Ureter (tissue), 1 donor: ENCODE results near the gene FGD6. TPM values are rescaled to one million over a fixed set of nuclear protein-coding genes. Genes with fewer than 3 reads are reported as not detected.

Experiments
- DNase-seq: peaks from one replicate; pipeline ENCODE4 v3.0.0-alpha.2; 2020; ENCODE audit warnings: low spot score
- total RNA-seq: library from RNA; stranded (reverse); gene quantifications from one replicate; pipeline ENCODE4 v1.2.4, GENCODE V29; 2023
- donor health status: DM: yes; HTN: yes; CAD: no.

FGD6 gene
- total RNA-seq, 1 donor from 2014 or later, result 14.9 TPM

DNA sequence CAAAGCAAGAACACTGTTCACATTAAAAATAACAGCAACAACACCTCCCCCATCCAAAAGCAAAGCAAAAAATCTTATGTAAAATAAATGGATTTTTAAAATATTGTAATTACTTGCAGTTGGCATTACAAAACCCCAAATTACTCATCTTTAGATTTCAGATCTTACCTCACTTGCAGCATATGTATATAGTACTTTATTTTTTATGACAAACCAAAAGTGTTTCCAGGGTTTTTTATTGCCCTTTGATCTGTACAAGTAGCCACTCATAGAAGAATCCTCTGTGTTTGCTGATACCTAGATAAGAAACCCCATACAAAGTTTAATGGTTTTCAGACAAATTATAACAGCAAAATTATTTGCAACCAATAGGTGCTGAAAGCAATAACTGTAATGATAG, 131.7 kb downstream of the FGD6 start:
- DNase-seq, result no peak

DNA sequence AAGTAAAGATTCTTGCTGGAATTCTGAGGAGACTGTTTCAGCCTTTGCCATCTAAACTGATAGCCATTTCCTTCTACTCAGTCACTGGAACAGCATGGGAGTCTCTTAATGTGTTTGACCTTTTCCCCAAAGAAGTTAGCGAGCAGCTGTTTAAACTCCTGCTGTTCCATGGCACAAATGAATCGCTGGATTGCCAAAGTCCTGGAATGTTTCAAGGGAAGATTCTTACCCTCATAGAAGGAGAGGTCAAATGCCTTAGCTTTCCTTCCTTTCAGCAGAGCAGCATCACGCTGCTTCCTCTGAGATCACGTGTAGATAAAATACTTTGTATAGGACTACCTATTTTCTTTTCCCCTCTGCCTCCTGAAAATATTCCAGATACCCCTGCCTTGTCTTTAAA, 133.3 kb downstream of the FGD6 start:
- peak; percentile 55 for DNase-seq

DNA sequence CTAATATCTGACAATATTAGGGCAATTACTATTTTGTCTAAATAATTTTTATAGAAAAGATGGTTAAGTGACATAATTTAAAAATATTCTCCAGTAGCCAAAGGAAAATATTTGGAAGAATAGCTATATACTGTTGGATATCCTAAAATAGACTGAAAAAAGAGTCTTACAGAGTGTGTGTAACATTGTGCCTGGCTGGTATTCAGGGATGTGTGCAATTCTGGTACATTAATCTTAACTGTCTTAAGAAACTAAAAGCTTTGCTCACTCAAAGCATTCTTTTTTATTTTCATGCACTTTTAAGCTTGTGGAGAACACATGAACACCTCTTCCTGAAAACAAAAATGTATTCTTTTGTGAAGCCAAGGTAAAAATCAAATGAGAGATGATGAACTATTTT, 133.8 kb downstream of the FGD6 start:
- DNase-seq, result no peak

DNA sequence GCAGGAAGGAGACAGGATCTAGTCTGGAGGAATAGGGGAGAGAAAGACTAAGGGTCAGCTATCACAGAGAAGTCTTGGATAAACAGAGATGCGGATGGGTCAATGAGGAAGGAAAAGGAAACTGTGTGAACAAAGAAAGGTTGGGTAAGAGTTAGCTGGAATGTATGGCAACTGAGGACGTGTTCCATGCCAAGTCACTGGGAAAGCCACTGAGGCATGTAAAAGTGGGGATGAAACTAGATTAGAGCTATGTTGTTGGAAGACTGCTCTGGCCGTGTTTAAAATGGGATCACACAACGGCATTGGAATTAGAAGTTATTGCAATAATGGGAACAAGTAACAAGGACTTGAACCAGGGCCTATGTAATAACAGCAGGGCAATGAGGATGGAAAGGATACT, 139.9 kb downstream of the FGD6 start:
- no peak for DNase-seq

DNA sequence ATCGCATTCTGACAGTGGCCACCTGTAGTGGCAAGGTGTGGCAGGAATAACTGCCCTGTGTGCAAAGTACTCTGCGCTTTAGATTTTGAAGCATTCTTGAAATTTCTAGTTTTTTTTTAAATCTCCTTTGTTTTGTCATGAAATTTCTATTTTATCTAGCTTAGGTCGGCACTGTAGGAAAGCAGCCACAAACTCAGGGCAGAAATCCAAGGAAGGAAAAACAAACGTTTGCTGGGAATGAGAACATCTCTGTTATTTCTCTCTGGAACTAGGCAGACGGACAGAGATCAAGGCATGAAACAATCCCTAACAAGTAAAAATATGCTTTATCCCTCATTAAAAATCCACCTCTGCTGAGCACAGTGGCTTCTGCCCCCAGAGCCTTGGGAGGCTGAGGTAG, 142.5 kb downstream of the FGD6 start:
- no peak for DNase-seq

DNA sequence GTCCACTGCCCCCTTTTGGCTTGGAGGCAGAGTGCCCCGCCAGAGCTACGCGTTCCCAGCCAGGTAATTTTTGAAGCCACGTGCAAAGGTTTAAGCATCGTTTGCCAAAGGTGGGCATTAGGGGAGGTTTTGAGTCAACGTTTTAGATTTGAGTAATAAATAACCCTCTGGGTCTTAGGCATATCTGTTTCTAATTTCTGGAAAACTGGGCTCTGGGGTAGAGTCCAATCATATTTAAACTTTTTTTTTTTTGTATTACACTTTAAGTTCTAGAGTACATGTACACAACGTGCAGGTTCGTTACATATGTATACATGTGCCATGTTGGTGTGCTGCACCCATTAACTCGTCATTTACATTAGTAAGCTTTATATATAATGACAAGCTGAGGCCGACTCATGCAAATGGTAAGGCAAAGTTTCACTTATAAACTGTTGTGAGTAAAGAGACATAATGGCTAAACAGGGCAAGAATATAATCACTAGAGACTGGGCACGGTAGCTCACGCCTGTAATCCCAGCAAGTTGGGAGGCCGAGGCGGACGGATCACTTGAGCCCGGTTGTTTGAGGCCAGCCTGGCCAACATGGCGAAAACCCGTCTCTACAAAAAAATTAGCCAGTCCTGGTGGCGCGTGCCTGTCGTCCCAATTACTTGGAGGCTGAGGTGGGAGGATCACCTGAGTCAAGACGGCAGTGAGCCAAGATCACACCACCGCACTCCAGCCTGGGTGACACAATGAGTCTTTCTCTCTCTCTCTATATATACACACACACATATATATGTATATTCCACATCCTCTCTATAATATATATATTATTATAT, 143.4 kb downstream of the FGD6 start:
- no peak for DNase-seq

DNA sequence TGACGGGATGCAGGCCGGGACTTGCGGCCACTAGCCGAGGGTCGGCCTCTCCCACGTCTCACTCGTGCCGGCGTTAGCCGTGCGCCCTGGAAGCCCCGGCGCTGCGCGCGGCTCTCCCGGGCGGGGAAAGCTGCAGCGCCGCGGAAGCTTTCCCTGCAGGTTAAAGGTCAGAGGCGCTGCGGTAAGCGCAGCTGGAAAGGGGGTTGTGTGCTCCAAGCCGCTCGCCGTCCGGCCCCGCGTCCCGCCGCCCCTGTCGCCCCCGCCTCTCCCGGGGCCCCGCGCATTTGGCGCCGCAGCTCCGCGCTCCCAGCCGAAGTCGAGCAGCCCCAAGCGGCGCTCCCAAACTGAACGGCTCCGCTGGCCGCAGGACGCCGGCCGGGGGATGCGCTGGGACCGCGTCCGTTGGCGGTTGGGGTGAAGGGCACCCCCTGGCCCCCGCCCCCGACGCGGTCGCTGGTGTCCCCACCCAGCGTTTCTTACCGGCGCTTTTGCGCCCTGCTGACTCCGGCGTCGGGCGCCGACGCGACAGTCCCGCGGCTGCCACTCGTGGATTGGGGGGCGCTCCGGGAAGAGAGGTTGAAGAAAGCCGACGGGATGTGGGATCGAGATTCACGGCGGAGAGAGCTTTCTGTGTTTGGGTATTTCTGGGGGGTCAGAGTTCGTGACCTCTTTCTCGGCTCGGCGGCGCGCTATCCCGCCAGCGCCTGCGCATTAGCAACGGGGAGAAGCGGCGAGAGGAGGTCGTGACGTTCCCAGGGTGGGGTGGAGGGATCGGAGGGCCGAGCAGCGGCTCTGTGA, 144.2 kb downstream of the FGD6 start, which contains the start of gene NR2C1:
Gene NR2C1, minus strand, starts transcription at position 719 of the 798 bp plus-strand sequence. CDS start 6,234 bp downstream, outside the sequence.
- peak; percentile 96 for DNase-seq

DNA sequence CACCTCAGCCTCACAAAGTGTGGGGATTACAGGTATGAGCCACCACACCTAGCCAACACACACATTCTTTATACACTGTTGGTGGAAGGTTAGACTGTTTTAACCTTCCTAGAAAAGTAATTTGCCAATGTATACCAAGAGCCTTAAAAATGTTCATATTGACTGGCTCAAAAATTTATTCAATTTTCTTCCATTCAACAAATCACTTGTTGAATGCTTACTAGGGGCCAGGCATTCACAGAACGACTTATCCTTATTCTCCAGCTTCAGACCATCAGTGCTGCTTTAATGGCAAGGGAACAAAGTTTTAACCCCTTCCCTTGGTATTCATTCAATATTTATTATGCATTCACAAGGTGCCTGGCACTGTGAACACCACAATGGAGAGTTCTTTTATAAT, 146.9 kb downstream of the FGD6 start:
- DNase-seq, result no peak

DNA sequence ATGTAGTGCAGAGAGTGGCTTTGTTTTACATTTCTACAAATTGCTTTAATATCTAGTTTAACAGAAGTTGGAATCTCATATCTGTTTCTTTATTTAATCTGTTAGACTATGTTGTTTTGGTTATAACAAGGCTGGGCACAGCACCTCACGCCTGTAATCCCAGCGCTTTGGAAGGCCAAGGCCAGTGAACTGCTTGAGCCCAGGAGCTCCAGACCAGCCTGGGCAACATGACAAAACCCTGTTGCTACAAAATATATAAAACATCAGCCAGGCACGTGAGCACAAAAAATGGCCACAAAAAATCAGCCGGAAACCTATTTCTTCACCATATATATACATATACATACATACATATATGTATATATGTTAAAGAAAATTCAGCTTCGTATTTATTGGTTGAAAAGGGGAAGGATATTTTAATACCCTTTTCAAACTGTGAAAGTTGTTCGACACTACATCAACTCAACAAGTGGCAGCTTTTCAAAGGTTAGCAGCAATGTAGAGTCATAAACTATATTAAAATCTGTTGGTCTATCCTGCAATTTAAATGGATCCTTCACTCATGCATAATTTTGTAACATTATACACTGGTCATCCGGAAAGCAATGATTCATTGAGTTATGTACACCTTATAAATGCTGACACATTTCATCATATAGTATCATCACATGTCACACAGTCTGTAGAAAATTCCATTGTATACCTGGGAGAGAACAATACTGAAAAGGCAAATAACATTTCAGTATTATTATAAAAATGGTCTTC, 151.0 kb downstream of the FGD6 start:
- no peak for DNase-seq

DNA sequence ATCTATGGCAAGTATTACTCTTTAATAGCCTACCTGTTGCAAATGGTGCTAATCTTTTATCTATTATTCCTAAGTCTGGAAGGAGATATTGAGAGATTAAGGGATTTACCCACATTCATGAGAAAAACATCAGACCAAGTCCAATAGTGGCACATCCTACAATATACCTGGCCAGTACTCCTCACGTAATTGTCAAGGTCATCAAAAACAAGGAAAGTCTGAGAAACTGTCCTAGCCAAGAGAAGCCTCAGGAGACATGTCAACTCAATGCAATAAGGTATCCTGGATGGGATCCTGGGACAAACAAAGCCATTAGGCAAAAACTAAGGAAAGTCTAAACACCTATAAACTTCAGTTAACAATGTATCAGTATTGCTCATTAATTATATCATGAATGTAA, 156.3 kb downstream of the FGD6 start:
- no peak for DNase-seq

DNA sequence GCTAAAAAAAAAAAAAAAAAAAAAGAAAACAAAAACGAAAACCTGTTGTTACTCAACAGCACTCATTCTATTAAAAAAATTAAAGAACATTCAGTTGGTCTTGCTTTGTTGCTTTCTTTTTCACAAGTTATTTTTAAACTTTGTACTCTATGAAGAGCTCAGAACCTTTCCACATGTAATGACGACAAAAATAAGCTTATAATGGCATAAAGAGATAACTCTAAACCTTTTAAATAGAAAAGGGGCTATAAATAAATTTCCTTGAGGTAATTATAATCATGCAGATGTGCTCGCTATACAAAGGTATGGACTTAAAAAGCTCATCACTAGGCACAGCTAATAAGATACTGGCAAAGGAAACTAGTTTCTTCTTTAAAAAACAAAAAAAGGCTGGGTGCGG, 157.3 kb downstream of the FGD6 start:
- no peak for DNase-seq

DNA sequence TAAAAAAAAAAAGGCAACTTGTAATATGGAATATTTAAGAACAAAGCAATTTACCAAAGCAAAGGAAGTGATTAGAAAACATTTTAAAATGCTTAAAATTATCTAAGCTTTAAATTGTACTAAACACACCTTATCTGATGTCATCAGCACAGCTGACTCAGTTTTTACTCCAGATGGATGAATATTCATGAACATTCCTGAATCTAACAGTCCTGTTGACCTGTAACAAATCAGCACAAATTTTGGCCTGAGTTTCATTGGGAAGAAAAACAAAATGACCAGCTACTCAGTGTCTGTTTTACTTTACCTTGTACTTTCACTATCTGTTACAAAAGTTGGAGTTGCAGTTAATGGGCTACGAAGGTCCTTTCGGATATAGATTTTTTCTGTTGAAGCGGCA, 159.8 kb downstream of the FGD6 start:
- no peak for DNase-seq

DNA sequence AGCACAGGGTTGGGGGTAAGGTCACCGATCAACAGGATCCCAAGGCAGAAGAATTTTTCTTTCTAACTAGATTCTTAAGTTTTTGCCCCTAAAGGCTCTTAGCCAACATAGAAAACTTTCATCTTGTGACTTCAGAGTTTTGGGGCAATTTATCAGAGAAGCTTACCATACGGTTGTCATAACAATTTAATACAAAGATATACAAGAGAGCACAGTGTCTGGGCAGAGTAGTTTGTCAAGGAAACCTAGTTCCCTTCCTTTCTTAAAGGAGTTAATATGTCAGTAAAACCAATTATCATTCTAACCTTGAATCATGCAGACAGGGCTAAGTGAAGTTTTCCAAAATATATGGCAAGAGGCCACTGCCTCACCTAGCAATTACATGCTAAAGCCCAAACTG, 162.2 kb downstream of the FGD6 start:
- DNase-seq, result no peak

DNA sequence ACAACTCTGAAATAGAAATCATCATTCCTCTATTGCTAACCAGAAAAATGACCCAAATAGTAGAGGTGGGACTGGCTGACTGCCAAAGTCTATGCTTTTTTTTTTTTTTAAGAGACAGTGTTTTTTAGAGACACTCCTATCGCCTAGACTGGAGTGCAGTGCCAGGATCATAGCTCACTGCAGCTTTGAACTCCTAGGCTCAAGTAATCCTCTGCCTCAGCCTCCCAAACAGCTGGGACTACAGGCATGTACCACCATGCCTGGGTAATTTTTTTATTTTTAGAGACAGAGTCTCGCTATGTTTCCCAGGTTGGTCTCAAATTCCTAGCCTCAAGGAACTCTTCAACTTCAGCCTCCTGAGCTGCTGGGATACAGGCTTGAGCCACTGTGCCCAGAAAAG, 163.1 kb downstream of the FGD6 start:
- no peak for DNase-seq

DNA sequence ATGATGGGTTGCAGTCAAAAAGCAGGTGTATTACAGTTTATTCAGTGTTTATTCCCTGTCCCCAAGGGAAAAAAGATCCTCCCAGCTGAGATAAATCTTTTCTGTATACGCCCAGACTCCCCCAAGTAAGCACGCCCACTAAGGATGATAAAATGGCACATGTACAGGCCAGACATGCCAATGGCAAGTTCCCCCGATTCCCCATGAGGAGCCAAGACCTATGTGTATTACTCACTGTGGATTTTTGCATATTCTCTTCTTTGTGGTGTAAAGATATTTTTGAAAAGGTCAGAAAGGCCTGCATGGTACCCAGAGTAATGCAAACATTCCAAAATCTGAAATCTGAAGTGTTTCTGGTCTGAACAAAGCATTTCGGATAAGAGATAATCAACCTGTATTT, 166.0 kb downstream of the FGD6 start:
- DNase-seq, result no peak

DNA sequence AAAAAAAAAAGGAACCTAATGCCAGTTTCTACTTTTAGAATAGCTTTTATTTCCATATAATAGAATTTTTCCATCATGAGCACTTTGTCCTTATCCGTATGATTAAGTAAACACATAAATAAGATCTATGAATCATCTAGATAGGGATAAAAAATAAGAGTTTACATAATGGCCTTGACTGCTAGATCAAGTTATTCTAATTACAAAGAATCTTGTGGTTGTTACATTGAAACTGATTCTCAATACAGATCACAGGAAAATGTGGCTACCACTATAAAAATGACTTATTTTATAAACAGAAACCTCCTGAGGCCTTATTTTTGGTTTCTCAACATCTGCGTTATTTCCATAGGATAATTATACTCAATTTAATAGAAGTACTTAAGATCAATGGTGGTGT, 179.4 kb downstream of the FGD6 start:
- DNase-seq, result no peak

DNA sequence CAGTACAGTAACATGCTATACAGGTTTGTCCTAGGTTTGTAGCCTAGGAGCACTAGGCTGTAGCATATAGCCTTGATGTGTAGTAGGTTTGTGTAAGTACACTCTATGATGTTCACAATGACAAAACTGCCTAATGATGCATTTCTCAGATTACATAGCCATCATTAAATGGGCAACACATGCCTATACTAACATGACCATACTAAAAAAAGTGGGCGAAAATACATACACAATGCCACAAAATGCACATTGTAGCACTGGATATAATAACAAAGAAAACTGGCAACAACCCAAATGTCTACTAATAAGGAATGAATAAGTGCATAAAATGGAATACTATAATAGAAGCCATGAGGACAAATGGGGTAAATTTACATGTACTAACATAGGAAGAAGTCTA, 182.5 kb downstream of the FGD6 start:
- DNase-seq, result no peak

Other genes starting within 250 kb of the FGD6 start
- gene NDUFA12, start 213.8 kb downstream of the FGD6 start, total RNA-seq, result 79.2 TPM
- gene NR2C1, start 143.8 kb downstream of the FGD6 start, total RNA-seq, result 46.9 TPM
- gene VEZT, start 340 bp upstream of the FGD6 start, total RNA-seq, result 103 TPM